EH (cell line): ENCODE data around the gene IL18BP.

Experiments
- DNase-seq: peaks from one replicate; pipeline ENCODE4 v3.0.0-alpha.2; 2015; ENCODE audit warnings: low read depth

IL18BP gene

GRCh38 chr11:72045849-72046248 lies 47.1 kb downstream of the IL18BP start:
- DNase-seq: no peak

DNA sequence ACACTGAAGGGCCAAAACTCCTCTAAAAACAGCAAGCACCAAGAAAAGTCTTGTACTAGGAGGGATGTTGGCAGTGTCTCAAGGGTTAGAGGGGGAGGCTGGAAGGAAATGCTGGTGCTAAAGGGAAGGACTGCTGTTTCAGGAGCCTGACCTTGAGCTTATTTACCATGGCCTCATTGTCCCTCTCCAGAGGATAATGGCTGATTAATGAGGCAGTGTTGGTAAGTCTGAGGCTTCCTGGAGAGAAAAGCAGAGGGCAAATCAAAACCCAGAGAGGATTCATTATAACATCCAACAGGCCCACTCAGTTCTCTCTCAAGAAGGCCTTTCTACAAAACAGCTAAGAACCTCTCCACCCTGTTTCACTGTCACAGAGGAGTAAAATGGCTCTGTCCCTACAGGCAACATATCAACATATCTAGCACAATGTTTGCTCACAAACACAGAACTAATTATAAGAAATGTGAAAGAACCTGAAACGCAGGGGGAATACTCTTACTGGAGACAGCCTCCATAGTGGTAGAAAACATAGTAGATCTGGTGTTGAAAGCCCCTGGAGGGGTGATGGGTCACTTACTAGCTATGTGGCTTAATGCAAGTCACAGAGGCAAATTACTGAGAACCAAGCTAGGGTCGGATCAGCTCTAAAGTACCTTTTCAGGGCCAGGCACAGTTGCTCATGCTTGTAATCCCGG lies 50.2 kb downstream of the IL18BP start:
- DNase-seq: no peak
